ENCODE results near the gene KRT31.

Gene KRT31

GRCh38 chr17:41396996-41397660, at the start of gene KRT31:
Gene KRT31, minus strand, starts transcription at chr17:41397608. Its CDS starts 69 bp downstream, at chr17:41397539.
- H3K36me3 ChIP-seq (ENCODE audit: control insufficient read depth in 2 of 2, insufficient read depth in 1 of 2, low read length in 2 of 2): no peaks in the 10 kb centered on the region
- no peak within 1 kb of the TSS for H3K4me3 ChIP-seq (ENCODE audit: low read depth, low read length)
- POLR2A ChIA-PET: no interaction called here
- no peaks in the 10 kb centered on the region for H3K9me3 ChIP-seq (ENCODE audit: control insufficient read depth, insufficient read depth, low read depth, low read length)
- CTCF ChIA-PET: no interaction called here
- no peak within 1 kb of the TSS for H3K27ac ChIP-seq (ENCODE audit: extremely low read depth, low read depth, low read length)
- TF ChIP-seq, protein P1, sequence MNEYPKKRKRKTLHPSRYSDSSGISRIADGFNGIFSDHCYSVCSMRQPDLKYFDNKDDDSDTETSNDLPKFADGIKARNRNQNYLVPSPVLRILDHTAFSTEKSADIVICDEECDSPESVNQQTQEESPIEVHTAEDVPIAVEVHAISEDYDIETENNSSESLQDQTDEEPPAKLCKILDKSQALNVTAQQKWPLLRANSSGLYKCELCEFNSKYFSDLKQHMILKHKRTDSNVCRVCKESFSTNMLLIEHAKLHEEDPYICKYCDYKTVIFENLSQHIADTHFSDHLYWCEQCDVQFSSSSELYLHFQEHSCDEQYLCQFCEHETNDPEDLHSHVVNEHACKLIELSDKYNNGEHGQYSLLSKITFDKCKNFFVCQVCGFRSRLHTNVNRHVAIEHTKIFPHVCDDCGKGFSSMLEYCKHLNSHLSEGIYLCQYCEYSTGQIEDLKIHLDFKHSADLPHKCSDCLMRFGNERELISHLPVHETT (tag by site-specific recombination; IDR thresholded peaks at IDR 0.05): no peak
- TF ChIP-seq ZNF157 (tag by site-specific recombination; IDR thresholded peaks at IDR 0.05) (no peak), HOXD13 (CRISPR knock-in tag; IDR thresholded peaks at IDR 0.05; ENCODE audit: borderline replicate concordance) (no peak), GLIS2 (tag by site-specific recombination; IDR thresholded peaks at IDR 0.05) (no peak), ZNF2 (tag by site-specific recombination; IDR thresholded peaks at IDR 0.05) (no peak), ZFP37 (tag by site-specific recombination; IDR thresholded peaks at IDR 0.05) (no peak)
- TF ChIP-seq, protein P2, sequence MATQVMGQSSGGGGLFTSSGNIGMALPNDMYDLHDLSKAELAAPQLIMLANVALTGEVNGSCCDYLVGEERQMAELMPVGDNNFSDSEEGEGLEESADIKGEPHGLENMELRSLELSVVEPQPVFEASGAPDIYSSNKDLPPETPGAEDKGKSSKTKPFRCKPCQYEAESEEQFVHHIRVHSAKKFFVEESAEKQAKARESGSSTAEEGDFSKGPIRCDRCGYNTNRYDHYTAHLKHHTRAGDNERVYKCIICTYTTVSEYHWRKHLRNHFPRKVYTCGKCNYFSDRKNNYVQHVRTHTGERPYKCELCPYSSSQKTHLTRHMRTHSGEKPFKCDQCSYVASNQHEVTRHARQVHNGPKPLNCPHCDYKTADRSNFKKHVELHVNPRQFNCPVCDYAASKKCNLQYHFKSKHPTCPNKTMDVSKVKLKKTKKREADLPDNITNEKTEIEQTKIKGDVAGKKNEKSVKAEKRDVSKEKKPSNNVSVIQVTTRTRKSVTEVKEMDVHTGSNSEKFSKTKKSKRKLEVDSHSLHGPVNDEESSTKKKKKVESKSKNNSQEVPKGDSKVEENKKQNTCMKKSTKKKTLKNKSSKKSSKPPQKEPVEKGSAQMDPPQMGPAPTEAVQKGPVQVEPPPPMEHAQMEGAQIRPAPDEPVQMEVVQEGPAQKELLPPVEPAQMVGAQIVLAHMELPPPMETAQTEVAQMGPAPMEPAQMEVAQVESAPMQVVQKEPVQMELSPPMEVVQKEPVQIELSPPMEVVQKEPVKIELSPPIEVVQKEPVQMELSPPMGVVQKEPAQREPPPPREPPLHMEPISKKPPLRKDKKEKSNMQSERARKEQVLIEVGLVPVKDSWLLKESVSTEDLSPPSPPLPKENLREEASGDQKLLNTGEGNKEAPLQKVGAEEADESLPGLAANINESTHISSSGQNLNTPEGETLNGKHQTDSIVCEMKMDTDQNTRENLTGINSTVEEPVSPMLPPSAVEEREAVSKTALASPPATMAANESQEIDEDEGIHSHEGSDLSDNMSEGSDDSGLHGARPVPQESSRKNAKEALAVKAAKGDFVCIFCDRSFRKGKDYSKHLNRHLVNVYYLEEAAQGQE (tag by site-specific recombination; IDR thresholded peaks at IDR 0.05): no peak
- 0 out of 2 replicates have a peak, but pooled peaks cover 4% of the 10 kb centered on the region for H3K4me1 ChIP-seq (ENCODE audit: control insufficient read depth, insufficient read depth, low read length)

- CTCF ChIA-PET: interaction anchor here (0.6 to 1.6 kb wide), 2 partner anchors 202 to 935 kb away, joined by 3 to 6 read pairs; no protein-coding TSS in a partner anchor
- H3K4me1 ChIP-seq (ENCODE audit: control insufficient read depth, insufficient read depth, low read length): no peaks in the 10 kb centered on the region
- POLR2A ChIA-PET: no interaction called here
- no peaks in the 10 kb centered on the region for H3K36me3 ChIP-seq (ENCODE audit: control insufficient read depth in 2 of 2, insufficient read depth in 1 of 2, low read length in 2 of 2)
- H3K4me3 ChIP-seq (ENCODE audit: low read depth, low read length): no peak overlapping the region
- H3K9me3 ChIP-seq (ENCODE audit: control insufficient read depth, insufficient read depth, low read depth, low read length): no peaks in the 10 kb centered on the region
- no peak overlapping the region for H3K27ac ChIP-seq (ENCODE audit: extremely low read depth, low read depth, low read length)
- TF ChIP-seq ZBTB7A (tag by site-specific recombination; IDR thresholded peaks at IDR 0.05; ENCODE audit: low read depth): no peak
- TF ChIP-seq ZNF114 (tag by site-specific recombination; IDR thresholded peaks at IDR 0.05): no peak
- TF ChIP-seq MZF1 (tag by site-specific recombination; IDR thresholded peaks at IDR 0.05; ENCODE audit: borderline replicate concordance): no peak
- TF ChIP-seq, protein P3, sequence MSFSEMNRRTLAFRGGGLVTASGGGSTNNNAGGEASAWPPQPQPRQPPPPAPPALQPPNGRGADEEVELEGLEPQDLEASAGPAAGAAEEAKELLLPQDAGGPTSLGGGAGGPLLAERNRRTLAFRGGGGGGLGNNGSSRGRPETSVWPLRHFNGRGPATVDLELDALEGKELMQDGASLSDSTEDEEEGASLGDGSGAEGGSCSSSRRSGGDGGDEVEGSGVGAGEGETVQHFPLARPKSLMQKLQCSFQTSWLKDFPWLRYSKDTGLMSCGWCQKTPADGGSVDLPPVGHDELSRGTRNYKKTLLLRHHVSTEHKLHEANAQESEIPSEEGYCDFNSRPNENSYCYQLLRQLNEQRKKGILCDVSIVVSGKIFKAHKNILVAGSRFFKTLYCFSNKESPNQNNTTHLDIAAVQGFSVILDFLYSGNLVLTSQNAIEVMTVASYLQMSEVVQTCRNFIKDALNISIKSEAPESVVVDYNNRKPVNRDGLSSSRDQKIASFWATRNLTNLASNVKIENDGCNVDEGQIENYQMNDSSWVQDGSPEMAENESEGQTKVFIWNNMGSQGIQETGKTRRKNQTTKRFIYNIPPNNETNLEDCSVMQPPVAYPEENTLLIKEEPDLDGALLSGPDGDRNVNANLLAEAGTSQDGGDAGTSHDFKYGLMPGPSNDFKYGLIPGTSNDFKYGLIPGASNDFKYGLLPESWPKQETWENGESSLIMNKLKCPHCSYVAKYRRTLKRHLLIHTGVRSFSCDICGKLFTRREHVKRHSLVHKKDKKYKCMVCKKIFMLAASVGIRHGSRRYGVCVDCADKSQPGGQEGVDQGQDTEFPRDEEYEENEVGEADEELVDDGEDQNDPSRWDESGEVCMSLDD (tag by site-specific recombination; IDR thresholded peaks at IDR 0.05): no peak
- no peak for TF ChIP-seq ZNF350 (tag by site-specific recombination; IDR thresholded peaks at IDR 0.05)
- no peak for TF ChIP-seq ZNF433 (tag by site-specific recombination; IDR thresholded peaks at IDR 0.05; ENCODE audit: low read depth)
- no peak for TF ChIP-seq ZBTB8A (tag by site-specific recombination; IDR thresholded peaks at IDR 0.05)
- TF ChIP-seq, protein P4, sequence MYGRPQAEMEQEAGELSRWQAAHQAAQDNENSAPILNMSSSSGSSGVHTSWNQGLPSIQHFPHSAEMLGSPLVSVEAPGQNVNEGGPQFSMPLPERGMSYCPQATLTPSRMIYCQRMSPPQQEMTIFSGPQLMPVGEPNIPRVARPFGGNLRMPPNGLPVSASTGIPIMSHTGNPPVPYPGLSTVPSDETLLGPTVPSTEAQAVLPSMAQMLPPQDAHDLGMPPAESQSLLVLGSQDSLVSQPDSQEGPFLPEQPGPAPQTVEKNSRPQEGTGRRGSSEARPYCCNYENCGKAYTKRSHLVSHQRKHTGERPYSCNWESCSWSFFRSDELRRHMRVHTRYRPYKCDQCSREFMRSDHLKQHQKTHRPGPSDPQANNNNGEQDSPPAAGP (tag by site-specific recombination; IDR thresholded peaks at IDR 0.05): no peak
- no peak for TF ChIP-seq ZNF48 (tag by site-specific recombination; IDR thresholded peaks at IDR 0.05)
- no peak for TF ChIP-seq OVOL3 (tag by site-specific recombination; IDR thresholded peaks at IDR 0.05)
- TF ChIP-seq ZNF26 (tag by site-specific recombination; IDR thresholded peaks at IDR 0.05): no peak
- TF ChIP-seq PRDM4 (tag by site-specific recombination; IDR thresholded peaks at IDR 0.05): no peak
- TF ChIP-seq ZNF214 (tag by site-specific recombination; IDR thresholded peaks at IDR 0.05; ENCODE audit: borderline replicate concordance): no peak
- no peak for TF ChIP-seq ZNF394 (tag by site-specific recombination; IDR thresholded peaks at IDR 0.05; ENCODE audit: borderline replicate concordance)
- TF ChIP-seq ZNF133 (tag by site-specific recombination; IDR thresholded peaks at IDR 0.05): no peak
Observed at GRCh38 chr17:41446806-41447205, 49.4 kb upstream of the KRT31 start.

All from HEK293 (cell line).